HG03039 (cell line): ENCODE measurements around the gene LACRT.

Experiments used
- ATAC-seq: cut with Tn5 transposase; IDR thresholded peaks from one replicate; pipeline ENCODE4 v1.9.1; 2021; ENCODE audit warnings: mild to moderate bottlenecking, moderate library complexity; ENCODE audit not compliant: unreplicated experiment

Gene LACRT

DNA sequence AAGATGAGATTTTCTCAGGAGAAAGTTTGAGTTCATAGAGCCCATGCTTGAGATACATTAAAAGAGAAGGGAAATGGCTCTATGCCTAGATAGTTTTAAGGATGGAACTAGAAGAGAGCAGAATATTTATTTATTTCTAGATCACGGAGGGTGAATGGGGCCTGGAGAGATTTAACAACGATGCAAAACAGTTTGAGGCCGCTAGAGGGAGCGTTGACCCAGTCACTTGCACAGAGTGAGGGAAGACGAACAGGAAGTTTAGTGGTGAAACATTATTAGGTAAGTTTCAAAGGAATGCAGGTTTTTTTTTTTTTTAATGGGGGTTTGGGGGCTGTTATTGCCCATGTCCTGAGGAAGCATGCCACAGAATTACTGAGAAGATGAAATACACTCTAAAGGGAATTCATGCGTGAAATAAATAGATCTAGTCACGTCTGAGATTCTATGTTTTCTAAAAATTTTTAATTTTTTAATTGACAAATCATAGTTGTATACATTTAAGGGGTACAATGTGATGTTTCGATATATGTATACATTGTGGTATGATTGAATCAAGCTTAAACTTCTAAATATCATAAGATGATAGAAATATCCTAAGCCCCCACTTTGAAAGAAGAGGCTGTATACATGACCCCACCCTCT lies 31.4 kb downstream of the LACRT start:
- peak; percentile 81 for ATAC-seq

DNA sequence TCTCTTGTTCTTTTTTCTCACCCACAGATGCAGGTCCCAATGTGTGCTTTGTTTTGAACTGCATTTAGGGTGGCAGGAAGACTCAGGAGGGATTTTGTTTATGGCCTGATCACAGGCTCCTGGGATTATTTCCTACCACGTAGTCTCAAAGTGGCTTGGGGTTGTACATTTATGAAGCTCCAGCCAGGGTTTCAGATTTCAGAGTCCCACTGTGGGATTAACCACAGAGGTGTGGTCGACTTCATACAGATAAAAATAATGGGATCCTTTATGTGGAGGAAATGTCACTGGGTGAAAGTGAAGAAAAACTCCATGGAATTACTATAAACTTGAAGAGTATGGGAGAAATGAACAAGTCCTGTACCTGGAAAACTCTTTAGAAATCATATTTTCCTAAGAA lies 32.0 kb downstream of the LACRT start:
- ATAC-seq: no peak

DNA sequence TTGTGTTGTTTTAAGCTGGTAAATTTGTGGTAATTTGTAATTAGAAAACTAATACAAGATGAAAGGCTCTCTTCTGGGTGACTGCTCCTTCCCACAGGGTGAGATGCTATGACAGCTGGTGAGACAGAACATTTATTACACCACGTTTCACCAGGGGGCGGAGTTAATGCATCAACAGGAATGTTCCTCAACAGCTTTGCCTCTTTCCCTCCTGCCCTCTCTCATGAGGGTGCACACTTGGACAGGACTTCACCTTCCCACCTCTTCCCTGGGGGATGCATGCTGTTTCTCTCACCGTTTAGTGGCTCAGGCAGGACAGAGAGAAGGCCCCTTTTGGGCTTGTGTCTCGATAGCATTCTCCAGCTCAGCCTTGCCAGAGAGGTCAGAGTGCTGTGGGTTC lies 32.9 kb downstream of the LACRT start:
- no peak for ATAC-seq

DNA sequence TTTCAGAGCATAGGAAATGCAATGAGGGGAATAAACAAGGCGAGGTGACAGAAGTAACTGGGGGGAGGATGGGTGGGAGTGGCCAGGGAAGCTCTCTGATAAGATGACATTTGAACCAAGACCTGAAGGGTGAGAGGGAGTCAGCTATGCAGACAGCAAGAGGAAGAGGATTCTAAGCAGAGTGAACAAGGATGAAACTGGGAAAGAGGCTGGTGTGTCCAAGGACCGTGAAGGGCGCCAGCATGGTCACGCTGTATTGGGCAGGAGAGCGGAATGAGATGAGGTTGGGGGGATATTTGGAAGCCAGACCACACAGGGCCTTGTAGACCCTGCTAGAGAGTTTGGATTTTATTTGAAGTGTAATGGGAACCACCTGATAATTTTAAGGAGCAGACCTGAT lies 35.7 kb downstream of the LACRT start:
- no peak for ATAC-seq

DNA sequence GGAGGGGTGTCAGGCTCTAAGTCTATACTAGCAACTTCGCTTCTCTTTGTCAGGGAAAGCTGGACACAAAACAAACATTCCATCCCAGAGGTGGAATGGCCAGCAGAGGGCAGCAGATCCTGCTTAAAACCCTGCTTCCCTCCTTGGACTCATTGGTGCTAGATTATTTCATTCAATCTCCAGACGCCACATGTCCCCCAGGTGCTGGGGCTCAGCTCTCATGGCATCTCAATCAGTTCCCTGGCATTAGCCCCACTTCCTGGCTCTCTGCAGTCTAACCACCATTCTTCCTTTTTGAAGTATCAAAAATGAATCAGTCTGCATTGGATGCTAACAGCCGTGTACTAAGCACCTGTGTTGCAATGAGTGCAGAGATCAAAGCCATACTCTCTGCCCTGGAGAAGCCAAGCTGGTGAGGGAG lies 38.2 kb downstream of the LACRT start:
- no peak for ATAC-seq

DNA sequence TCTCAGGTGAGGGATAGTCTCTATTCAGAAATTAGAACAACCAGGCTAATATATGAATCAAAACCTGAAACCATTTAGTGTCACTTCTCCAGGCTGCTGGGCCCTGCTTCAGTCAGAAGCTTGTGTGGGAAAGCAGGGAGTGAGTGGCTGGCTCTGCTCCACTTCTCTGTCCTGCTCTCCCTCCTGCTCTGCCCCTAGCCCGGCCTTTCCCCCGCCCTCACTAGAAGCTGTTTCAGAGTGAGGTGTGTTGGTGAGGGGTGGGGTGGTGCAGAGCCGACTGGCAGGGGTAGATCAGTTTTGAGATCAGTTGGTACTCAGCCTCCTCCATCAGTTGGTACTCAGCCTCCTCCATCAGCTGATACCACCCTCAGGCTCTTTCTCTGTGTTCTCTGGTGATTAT lies 39.2 kb downstream of the LACRT start:
- ATAC-seq: no peak

DNA sequence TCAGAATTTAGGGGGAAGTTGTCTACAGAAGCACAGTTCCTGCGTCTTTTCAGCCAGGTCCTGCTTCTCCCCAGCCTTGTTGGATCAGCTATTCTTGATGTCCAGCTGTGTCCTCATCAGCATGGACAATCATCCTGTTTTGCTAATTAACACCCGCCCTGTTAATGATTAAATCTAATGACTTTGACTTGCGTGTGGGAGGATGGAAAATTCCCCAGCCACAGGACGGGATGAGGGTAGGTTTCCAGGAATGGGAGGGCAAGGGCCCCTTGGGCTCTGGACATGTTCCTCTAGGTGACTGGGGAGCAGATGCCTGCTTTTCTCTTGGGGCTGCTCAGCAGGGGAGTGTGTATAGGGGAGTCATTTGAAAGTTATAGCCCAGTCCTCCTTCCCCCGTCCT lies 41.0 kb downstream of the LACRT start:
- ATAC-seq: no peak

DNA sequence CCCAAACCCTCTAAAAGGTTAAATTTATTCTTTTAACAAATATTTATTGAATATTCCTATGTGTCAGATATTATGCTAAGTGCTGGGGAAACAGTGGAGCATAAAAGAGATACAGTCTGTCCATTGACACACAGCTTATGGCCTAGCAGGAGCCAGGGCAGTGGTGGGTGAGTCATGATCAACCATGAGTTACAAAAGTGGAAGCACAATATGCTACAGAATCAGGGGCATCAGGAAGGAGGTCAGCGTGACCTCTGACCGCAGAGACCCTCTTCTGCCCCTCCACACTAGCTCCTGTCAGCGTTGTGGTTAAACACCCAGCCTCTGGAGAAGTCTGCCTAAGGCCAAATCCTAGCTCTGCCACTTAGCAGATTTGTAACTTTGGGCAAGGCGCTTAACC lies 41.6 kb downstream of the LACRT start:
- ATAC-seq: no peak

DNA sequence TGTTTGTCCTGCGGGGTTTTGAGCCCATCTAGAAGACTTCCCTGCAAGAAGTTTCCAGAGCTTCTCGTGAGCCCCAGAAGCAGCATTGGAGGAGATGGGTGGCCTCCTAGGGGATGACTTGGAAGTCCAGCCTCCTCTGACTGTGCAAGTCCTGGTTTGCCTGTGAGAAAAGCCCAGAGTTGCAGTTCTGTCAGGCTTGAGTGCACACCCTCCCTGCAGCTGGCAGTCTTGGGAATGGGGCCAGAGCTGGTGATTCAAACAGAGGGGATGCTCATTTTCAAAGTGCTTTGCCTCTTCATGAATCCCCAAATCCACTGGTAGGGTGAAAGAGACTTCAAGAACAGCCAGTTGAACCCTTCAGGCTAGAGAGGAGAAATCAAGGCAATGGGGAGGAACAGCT lies 42.4 kb downstream of the LACRT start:
- no peak for ATAC-seq

DNA sequence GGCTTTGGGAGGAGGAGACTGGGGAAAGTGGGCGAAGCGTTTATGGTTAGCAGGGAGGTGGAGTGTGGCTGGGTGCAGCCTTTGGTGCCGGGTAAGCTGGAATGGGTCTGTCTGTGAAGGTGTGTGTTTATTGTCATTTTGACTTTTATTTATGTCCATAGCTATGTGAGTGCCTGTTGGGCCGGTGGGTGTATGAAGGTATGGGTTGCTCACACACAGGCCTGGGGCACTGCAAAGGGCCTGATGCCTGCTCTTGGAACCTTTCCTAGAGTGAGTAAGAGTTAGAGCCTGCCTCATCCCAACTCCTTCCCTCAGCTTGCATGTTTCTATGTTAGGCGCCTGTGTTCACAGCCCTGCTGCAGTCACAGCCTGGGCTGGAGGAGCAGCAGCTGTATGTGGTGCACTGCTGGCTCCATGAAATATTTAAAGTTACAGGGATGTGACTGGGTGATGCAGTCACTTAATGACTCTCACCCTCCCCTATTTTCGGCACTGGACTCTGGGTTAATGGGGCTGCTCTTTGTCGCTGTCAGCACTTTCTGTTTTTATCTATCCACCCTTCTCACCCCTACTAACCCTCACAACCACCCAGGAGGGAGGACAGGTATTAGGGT lies 43.6 kb downstream of the LACRT start:
- ATAC-seq: no peak

DNA sequence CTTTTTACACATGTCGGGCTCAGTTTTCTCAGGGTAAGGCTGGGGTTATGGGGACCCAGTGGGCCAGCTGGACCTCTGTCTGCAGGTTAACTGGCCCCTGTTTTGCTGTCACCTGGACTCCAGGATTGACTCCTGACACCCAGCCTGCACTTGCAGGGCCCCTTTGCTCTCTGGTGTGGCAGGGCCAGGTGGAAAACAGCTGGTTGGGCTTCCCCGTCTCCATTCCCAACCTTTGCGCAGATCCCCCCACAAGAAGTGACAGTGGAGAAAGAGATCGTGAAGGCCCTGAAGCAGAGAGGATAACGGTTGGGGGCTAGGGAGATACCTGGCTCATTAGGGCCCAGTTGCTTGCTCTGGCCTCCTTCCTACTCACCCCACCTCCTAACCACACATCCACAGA lies 44.7 kb downstream of the LACRT start:
- no peak for ATAC-seq

DNA sequence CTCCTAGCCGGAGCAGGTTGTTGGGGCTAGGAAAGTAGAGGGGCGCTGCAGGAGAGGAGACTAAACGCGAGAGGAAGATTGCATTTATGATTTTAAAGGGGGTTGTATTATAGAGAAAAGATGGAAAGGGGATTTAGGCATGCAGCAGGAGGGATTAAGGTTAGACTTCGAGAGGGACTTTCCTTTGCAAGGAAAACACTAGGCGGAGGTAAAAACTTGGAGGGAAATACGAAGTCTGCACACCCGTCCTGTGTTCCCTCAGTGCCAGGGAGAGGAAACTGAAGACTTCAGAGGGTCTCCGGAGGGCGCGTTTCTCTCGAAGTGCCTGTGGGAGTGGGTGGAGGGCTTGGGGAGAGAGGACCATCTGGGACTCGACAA lies 45.8 kb downstream of the LACRT start:
- no peak for ATAC-seq

DNA sequence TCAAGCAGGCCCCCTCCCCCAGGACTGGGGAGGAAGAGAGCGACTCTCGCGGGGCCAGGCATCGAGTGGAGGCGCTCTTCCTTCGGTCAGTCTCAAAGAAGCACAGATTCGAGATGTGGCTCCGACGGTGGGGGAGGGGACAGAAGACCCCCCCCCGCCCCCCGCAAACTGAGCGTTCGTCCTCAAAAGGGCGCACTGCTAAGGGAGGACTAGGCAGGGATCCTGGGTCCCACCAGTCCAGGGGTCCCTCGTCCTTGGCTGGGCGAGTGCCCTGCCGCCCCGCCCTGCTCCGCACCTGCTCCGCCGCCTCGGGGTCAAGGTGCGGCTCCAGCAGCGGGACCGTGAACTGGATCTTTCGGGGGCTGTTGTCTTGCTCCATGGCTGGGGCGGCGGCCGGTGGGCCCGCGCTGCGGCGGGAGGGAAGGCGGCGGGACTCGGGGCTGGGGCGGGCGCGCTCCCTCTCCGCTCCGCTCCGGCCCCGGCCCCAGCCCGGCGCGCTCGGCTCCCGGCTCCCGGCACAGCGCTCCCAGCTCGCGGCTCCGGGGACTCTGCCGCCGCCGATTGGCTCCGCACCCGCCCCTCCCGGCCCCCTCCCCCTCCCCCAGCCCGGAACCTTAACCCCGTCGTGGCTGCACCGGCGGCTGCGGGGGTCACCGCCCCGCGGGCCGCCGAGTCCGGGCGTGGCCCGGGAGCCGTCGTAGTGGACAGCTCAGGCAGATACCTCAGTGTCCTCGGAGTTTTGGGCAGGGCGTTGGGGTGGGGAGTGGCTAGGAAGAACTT lies 46.4 kb downstream of the LACRT start, which contains the start of gene PPP1R1A:
TSS of gene PPP1R1A (minus strand) at position 550 of the 780 bp plus-strand sequence. CDS start at position 379, 171 bp downstream.
- ATAC-seq: no peak

DNA sequence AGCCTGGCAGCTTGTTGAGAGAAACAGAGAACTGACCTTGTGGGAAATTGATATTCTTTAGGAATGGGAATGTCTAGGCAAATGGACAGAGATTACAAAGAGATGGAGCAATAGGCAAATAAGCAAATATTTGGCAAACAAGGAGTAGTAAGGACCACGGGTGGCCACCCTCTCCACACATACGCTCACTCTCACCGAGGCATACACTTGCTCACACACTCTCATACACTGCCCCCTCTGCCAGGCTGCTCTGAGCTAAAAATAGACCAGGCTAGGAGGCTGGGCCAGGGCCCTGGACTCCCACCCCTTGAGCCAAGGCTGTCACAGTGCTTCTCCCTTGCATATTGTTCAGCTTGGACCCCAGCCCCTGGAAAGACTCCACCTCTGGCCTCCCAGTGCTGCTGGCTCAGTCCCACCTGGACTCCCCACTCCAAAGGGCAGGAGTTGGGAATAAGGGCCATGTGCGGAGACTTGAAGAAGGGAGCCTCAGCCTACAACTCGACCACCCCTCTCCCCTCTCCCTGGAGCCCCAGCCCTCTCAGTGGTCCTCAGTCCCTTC lies 47.3 kb downstream of the LACRT start:
- ATAC-seq: no peak

DNA sequence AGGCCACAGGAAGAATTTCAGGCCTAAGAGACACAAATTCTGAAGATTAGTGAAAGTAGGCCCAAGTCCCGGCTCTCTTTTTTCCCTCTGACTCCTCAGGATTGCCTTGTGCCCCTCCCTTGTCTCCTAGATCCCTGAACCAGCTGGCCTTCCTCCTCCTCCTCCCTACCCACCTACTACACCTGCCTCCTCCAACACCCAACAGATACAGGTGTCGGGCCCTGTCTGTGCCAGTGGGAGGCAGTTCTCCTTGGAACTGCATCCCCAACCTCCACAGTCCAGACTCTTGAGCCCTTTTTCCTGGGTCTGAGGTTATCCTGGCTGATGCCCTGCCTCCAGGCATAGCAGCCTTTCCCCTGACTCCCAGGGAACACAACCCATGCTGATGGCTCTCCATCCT lies 48.1 kb downstream of the LACRT start:
- ATAC-seq: no peak

DNA sequence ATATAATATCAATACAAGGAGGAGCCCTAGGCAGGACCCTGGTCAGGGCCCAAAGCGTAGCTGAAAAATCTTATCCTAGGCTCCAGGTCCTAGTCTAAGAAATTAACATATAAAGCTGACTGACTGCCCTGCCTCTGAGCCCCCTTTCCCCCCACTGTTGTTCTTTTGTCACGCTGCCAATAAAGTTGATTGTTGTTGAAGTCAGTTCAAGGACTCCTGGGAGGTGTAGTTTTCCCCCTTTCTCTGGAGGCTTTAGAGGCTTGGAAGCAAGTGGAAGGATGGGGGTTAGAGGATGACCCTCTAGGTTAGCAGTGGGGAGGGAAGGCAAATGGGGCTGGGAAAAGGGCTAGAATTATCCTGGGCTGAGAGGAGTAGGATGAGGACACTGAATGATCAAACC lies 49.5 kb downstream of the LACRT start:
- no peak for ATAC-seq

DNA sequence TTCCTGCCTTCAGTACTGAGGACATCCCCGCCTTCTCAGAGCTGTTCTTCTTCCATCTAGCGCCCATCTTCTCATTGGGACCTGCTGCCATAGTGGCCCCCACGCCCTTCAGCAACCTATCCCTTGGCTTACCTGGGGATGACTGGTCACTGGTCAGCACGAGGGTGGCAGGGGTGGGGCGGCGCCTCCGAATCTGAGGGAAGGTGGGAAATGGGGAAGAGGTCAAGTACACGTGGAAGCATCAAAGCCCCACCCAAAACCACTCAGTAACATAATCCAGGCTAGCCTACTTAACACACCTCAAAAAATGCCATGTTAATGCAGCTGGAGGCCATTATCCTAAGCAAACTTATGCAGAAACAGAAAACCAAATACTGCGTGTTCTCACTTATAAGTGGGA lies 50.6 kb downstream of the LACRT start:
- no peak for ATAC-seq

DNA sequence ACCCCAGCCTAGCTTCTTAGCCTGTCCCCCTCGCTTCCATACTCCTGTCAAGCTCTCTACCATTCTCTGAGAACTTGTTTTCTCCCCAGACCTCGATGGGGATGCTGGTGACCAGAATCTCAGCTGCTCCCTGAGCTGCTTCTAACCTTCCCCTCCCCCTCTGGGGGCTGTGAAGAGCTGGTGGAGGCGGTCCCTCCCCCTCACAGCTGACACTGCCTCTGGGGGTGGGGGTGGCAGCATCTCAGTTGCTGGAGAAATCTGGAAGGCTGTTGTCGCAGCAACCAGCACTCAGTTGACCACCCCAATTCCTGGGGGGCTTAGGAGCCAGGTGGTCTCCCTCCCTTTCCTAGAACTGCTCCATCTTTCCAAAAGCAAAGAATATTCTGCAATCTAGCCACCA lies 51.0 kb downstream of the LACRT start:
- no peak for ATAC-seq

DNA sequence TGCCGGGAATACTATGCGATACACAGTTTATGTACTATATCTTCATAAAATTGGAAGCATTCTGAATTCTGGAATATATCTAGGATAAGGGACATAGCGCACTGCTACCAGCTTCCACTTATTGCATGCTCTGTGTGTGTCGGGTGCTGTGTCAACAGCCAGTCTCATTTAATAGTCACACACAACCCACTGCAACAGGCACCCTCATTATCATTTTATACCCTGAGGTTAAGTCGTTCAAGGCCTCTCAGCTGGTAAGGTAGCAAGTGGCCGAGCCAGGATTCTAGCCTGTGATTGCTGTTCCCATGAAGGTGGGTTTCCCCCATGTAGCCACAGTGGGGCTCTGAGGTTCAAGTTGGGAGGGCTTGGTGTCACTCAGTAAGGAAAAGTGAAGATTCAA lies 53.3 kb downstream of the LACRT start:
- ATAC-seq: no peak
